Measurements from ENCODE around the gene TLR7. TPM values are rescaled to one million over a fixed set of nuclear protein-coding genes. Genes with fewer than 3 reads are reported as not detected.
A peak's percentile ranks its signal among the peaks of the same experiment; 100 is the strongest.

TLR7 gene
- total and polyA plus RNA-seq, 2 of the 13 experiments (the other 11 are each of a cell fraction or from before 2014, with no cell fraction given), result not detected

- DNase-seq (ENCODE audit: low spot score) (peak; percentile 28), FAIRE-seq (peak; percentile 82), ATAC-seq (peak; percentile 64; the same call in 2 of the 3 replicates)
- no peaks in the 10 kb centered on the region for H3K36me3 ChIP-seq (replicated peaks in 1 of 2; ENCODE audit: control insufficient read depth in 1 of 2, insufficient read depth in 2 of 2, low read length in 2 of 2)
- H3K27me3 ChIP-seq (ENCODE audit: control insufficient read depth in 1 of 2, insufficient read depth in 2 of 2, low read length in 2 of 2), result no peaks in the 10 kb centered on the region
- H3K79me2 ChIP-seq (ENCODE audit: insufficient read depth, low read length), result no peaks in the 10 kb centered on the region
- H3K9me3 ChIP-seq (ENCODE audit: low read length), result no peaks in the 10 kb centered on the region
- no peak overlapping the region for H3K9ac ChIP-seq (ENCODE audit: insufficient read depth, low read depth, low read length)
- intact Hi-C loops (cut with micrococcal nuclease; ENCODE audit: unreplicated experiment) (loop anchor here (1.0 kb wide), 1 partner anchor 80 kb away; no protein-coding TSS in a partner anchor), in situ Hi-C loops (cut with HindIII; ENCODE audit: extremely low pct_ligation_motif_present, low pct_unique_long_range_greater_than_20kb) (loop anchor here (5.0 kb wide), 1 partner anchor 72 kb away; no protein-coding TSS in a partner anchor)
- H4K20me1 ChIP-seq (ENCODE audit: insufficient read depth, low read length), result no peaks in the 10 kb centered on the region
- H3K4me3 ChIP-seq (replicated peaks in 1 of 3; ENCODE audit: insufficient read depth in 1 of 3, low read depth in 2 of 3, low read length in 3 of 3), result no peak overlapping the region
- ChIA-PET CTCF (ENCODE audit: low intra/inter-chr PET ratio, low total read pairs) (interaction anchor here (1.6 to 4.6 kb wide), 2 partner anchors 77 to 80 kb away, joined by 6 to 58 read pairs; no protein-coding TSS in a partner anchor), POLR2A (no interaction called here)
- no peaks in the 10 kb centered on the region for H3K4me1 ChIP-seq (ENCODE audit: insufficient read depth, low read length)
- TF ChIP-seq BRCA1 (CRISPR knock-in tag; IDR thresholded peaks at IDR 0.05), result no peak
- no peak for TF ChIP-seq ZNF572 (CRISPR knock-in tag; IDR thresholded peaks at IDR 0.05)
- peak; percentile 86 for TF ChIP-seq SMC3 (IDR thresholded peaks at IDR 0.05; ENCODE audit: low read length)
- no peak for TF ChIP-seq ZNF740 (CRISPR knock-in tag; IDR thresholded peaks at IDR 0.05)
- no peak for TF ChIP-seq SIN3A (IDR thresholded peaks at IDR 0.05; ENCODE audit: borderline replicate concordance, low read depth, low read length)
- TF ChIP-seq CENPX (CRISPR knock-in tag; IDR thresholded peaks at IDR 0.05), result no peak
- no peak for TF ChIP-seq THAP8 (CRISPR knock-in tag; IDR thresholded peaks at IDR 0.05; ENCODE audit: borderline replicate concordance)
- TF ChIP-seq ZNF543 (CRISPR knock-in tag; IDR thresholded peaks at IDR 0.05), result no peak
- TF ChIP-seq CTCF (CRISPR knock-in tag; IDR thresholded peaks at IDR 0.05), result peak; percentile 70
- no peak for TF ChIP-seq ZNF7 (CRISPR knock-in tag; IDR thresholded peaks at IDR 0.05)
- TF ChIP-seq STAG1 (CRISPR knock-in tag; IDR thresholded peaks at IDR 0.05), result peak; percentile 76
- no peak for TF ChIP-seq RCOR2 (CRISPR knock-in tag; IDR thresholded peaks at IDR 0.05)
- no peak for TF ChIP-seq ZBTB7B (CRISPR knock-in tag; IDR thresholded peaks at IDR 0.05)
- TF ChIP-seq FUBP1 (CRISPR knock-in tag; IDR thresholded peaks at IDR 0.05; ENCODE audit: borderline replicate concordance), result no peak
- peak; percentile 46; the same call in 1 of the 2 replicates for TF ChIP-seq RAD21 (CRISPR knock-in tag; IDR thresholded peaks at IDR 0.05)
- TF ChIP-seq TEAD3 (CRISPR knock-in tag; optimal IDR thresholded peaks at IDR 0.05; ENCODE audit: borderline replicate concordance), result no peak
- no TSS peak for BruUV-seq (replicated peaks)
- H3K4me2 ChIP-seq (ENCODE audit: low read depth, low read length), result no peak overlapping the region
- 18% methylated on average over 10 of the region's 12 CpGs for WGBS (ENCODE audit: low lambda C conversion rate)
- H3K27ac ChIP-seq (ENCODE audit: extremely low read length, insufficient read depth, low read length), result no peak overlapping the region
- no peak overlapping the region for H2AFZ ChIP-seq (ENCODE audit: low read length)
Measured at GRCh38 chrX:12894074-12895030, 27.5 kb downstream of the TLR7 start.

All from HepG2 (cell line).